CD4-positive, alpha-beta memory T cell (primary cell): ENCODE results near the gene LYPD3. TPM values are rescaled to one million over a fixed set of nuclear protein-coding genes. Genes with fewer than 3 reads are reported as not detected.
"Not testable (repeated sequence)": the region's sequence is repeated elsewhere in the genome, so short reads cannot be mapped to it uniquely, and the experiment has no call there.

Source experiments
- CTCF ChIA-PET: fragments of 350-600 bp; sonication (Branson Sonifier 250); formaldehyde crosslinking; loops from one replicate; lab custom pipeline; 2021; ENCODE audit warnings: inconsistent platforms; ENCODE audit not compliant: partially characterized antibody; lab: Charles Lee
- POLR2A ChIA-PET: fragments of 350-600 bp; sonication (Branson Sonifier 250); formaldehyde crosslinking; loops from one replicate; lab custom pipeline; 2021; ENCODE audit not compliant: partially characterized antibody; lab: Charles Lee
- DNase-seq, 5 donors: peaks; one replicate each; pipeline versions ENCODE4 v3.0.0 to v3.0.0-alpha.2; 2020 to 2022; ENCODE audit warnings: mixed read lengths in 1 of 5
- H3K27ac ChIP-seq: one replicate; pipeline ENCODE4 v1.7.0; 2013; ENCODE audit warnings: low read depth, low read length
- H3K27me3 ChIP-seq: 2 replicates; pipeline ENCODE4 v1.7.0; 2013; ENCODE audit warnings: mild to moderate bottlenecking, low read length, moderate library complexity; ENCODE audit not compliant: insufficient read depth
- H3K36me3 ChIP-seq: 2 replicates; pipeline ENCODE4 v1.7.0; 2013; ENCODE audit warnings: mild to moderate bottlenecking, low read length, moderate library complexity; ENCODE audit not compliant: insufficient read depth
- H3K4me1 ChIP-seq: 2 replicates; pipeline ENCODE4 v1.7.0; 2013; ENCODE audit warnings: mild to moderate bottlenecking, low read length, moderate library complexity; ENCODE audit not compliant: insufficient read depth
- H3K4me3 ChIP-seq, 2 donors: one replicate each; pipeline ENCODE4 v1.7.0; 2013; ENCODE audit warnings: low read length in 2 of 2, mild to moderate bottlenecking in 1 of 2
- H3K9me3 ChIP-seq, 2 donors: one replicate each; pipeline ENCODE4 v1.7.0; 2013; ENCODE audit warnings: low read length in 2 of 2, control low read depth in 1 of 2; ENCODE audit not compliant: control insufficient read depth in 1 of 2
- H3K27ac Mint-ChIP-seq, 7 donors: one replicate each; pipeline ENCODE4 v1.8.0; 2020 to 2021; ENCODE audit warnings: mixed read lengths in 7 of 7, mild to moderate bottlenecking in 6 of 7, inconsistent platforms in 3 of 7, moderate library complexity in 3 of 7
- H3K27me3 Mint-ChIP-seq, 2 donors: one replicate each; pipeline ENCODE4 v1.8.0; 2020 to 2021; ENCODE audit warnings: mixed read lengths in 2 of 2
- H3K36me3 Mint-ChIP-seq, 2 donors: one replicate each; pipeline ENCODE4 v1.8.0; 2020 to 2021; ENCODE audit warnings: mixed read lengths in 2 of 2, inconsistent platforms in 1 of 2, mild to moderate bottlenecking in 1 of 2
- H3K4me1 Mint-ChIP-seq, 4 donors: one replicate each; pipeline ENCODE4 v1.8.0; 2020 to 2021; ENCODE audit warnings: mixed read lengths in 4 of 4, mild to moderate bottlenecking in 1 of 4
- H3K4me3 Mint-ChIP-seq, 8 donors: one replicate each; pipeline ENCODE4 v1.8.0; 2020 to 2021; ENCODE audit warnings: mixed read lengths in 8 of 8, mild to moderate bottlenecking in 7 of 8, moderate library complexity in 6 of 8, inconsistent platforms in 3 of 8
- H3K9me3 Mint-ChIP-seq, 8 donors: one replicate each; pipeline ENCODE4 v1.8.0; 2020 to 2021; ENCODE audit warnings: mixed read lengths in 8 of 8, mild to moderate bottlenecking in 5 of 8, inconsistent platforms in 3 of 8, moderate library complexity in 1 of 8
- intact Hi-C: fragments of 100-400 bp; cut with micrococcal nuclease; formaldehyde crosslinking; loops from one replicate; pipeline ENCODE4 v1.15.1; 2023
- polyA plus RNA-seq, 2 donors: library from polyadenylated mRNA; unstranded; fragments of 300-500 nt; fragmentation: Illumina TruSeq; gene quantifications; one replicate each; pipeline ENCODE4 v1.2.3, GENCODE V29; 2021
- total RNA-seq, 2 experiments: library from RNA; stranded (reverse); gene quantifications; one replicate each; pipeline ENCODE4 v1.2.3, GENCODE V29; 2021

The LYPD3 gene
- total and polyA plus RNA-seq, 4 experiments from 2014 or later = 3.3 to 5.9 (median 4.1) TPM

GRCh38 chr19:43437284-43437683, 28.1 kb downstream of the LYPD3 start:
- Histone ChIP-seq H3K27ac (peak overlapping the region; percentile 34), H3K4me1 (peaks cover 54% of the 10 kb centered on the region)
- ChIA-PET POLR2A (interaction anchor here (0.8 to 3.5 kb wide), 6 partner anchors 11 to 96 kb away, joined by 3 to 36 read pairs (median 10); partner anchors contain the start of gene ZNF575), CTCF (interaction anchor here (2.0 to 21.7 kb wide), 5 partner anchors 11 to 157 kb away, joined by 8 to 835 read pairs (median 30); partner anchors contain the start of genes ETHE1 and ZNF575)
- H3K36me3 ChIP-seq, H3K27me3 ChIP-seq, H3K9me3 Mint-ChIP-seq, H3K9me3 ChIP-seq, H3K36me3 Mint-ChIP-seq, H3K4me3 ChIP-seq, H3K27me3 Mint-ChIP-seq: not testable (repeated sequence)
- intact Hi-C loops = loop anchor here (5.0 kb wide), 1 partner anchor 40 kb away; no protein-coding TSS in a partner anchor
- peak in 3 of 5 donors; percentile 19 to 53 (median 35) for DNase-seq
- H3K27ac Mint-ChIP-seq = peak overlapping the region; percentile 91 to 97 (median 94)
- peak overlapping the region in 6 of 8 donors; percentile 32 to 66 (median 52) for H3K4me3 Mint-ChIP-seq
- peaks cover 41 to 71% (median 57%) of the 10 kb centered on the region in 4 donors for H3K4me1 Mint-ChIP-seq

GRCh38 chr19:43435775-43436174, 29.6 kb downstream of the LYPD3 start:
- H3K36me3 Mint-ChIP-seq = no peaks in the 10 kb centered on the region

GRCh38 chr19:43433689-43434088, 31.7 kb downstream of the LYPD3 start:
- CTCF ChIA-PET = interaction anchor here (0.9 to 21.7 kb wide), 4 partner anchors 14 to 94 kb away, joined by 3 to 835 read pairs (median 208); partner anchors contain the start of genes ETHE1 and ZNF575
- Histone ChIP-seq H3K4me3 (no peak overlapping the region), H3K4me1 (peaks cover 47% of the 10 kb centered on the region), H3K27ac (no peak overlapping the region), H3K27me3 (no peaks in the 10 kb centered on the region), H3K9me3 (no peaks in the 10 kb centered on the region), H3K36me3 (no peaks in the 10 kb centered on the region)
- H3K27ac Mint-ChIP-seq = peak overlapping the region in 2 of 7 donors; percentile 23 to 54
- DNase-seq = no peak
- POLR2A ChIA-PET = interaction anchor here (0.8 to 3.0 kb wide), 4 partner anchors 13 to 100 kb away, joined by 3 to 16 read pairs (median 6); partner anchors contain the start of genes PHLDB3 and ZNF575
- intact Hi-C loops = loop anchor here (1.0 kb wide), 2 partner anchors 14 to 86 kb away; no protein-coding TSS in a partner anchor
- H3K9me3 Mint-ChIP-seq = peaks cover 0 to 2% (median 0%) of the 10 kb centered on the region in 8 donors
- H3K4me1 Mint-ChIP-seq = peaks cover 39 to 47% (median 43%) of the 10 kb centered on the region in 4 donors
- no peak overlapping the region for H3K4me3 Mint-ChIP-seq
- no peaks in the 10 kb centered on the region for H3K36me3 Mint-ChIP-seq
- no peaks in the 10 kb centered on the region for H3K27me3 Mint-ChIP-seq

More at GRCh38 chr19:43435775-43436174, 29.6 kb downstream of the LYPD3 start:
- ChIA-PET CTCF (interaction anchor here (2.0 to 21.7 kb wide), 3 partner anchors 12 to 159 kb away, joined by 8 to 835 read pairs (median 413); partner anchors contain the start of genes ETHE1 and ZNF575), POLR2A (interaction anchor here (0.7 to 3.5 kb wide), 4 partner anchors 11 to 265 kb away, joined by 3 to 16 read pairs (median 8); no protein-coding TSS in a partner anchor)
- Histone ChIP-seq H3K36me3 (no peaks in the 10 kb centered on the region), H3K4me1 (peaks cover 56% of the 10 kb centered on the region), H3K27ac (no peak overlapping the region), H3K9me3 (no peaks in the 10 kb centered on the region), H3K27me3 (no peaks in the 10 kb centered on the region), H3K4me3 (no peak overlapping the region)
- Mint-ChIP-seq H3K4me3 (peak overlapping the region in 2 of 8 donors; percentile 46 to 70), H3K27ac (peak overlapping the region; percentile 77 to 95 (median 88)), H3K9me3 (peaks cover 0 to 2% (median 0%) of the 10 kb centered on the region in 8 donors), H3K27me3 (no peaks in the 10 kb centered on the region), H3K4me1 (peaks cover 42 to 65% (median 55%) of the 10 kb centered on the region in 4 donors)
- intact Hi-C loops = loop anchor here (5.0 kb wide), 1 partner anchor 42 kb away; no protein-coding TSS in a partner anchor
- no peak for DNase-seq

- Mint-ChIP-seq H3K36me3 (no peaks in the 10 kb centered on the region), H3K27ac (peak overlapping the region in 5 of 7 donors; percentile 54 to 84 (median 68)), H3K27me3 (no peaks in the 10 kb centered on the region), H3K4me3 (no peak overlapping the region), H3K9me3 (peaks cover 0 to 2% (median 0%) of the 10 kb centered on the region in 8 donors), H3K4me1 (peaks cover 38 to 43% (median 40%) of the 10 kb centered on the region in 4 donors)
- no peak for DNase-seq
- intact Hi-C loops = loop anchor here (1.0 kb wide), 2 partner anchors 14 to 86 kb away; no protein-coding TSS in a partner anchor
- Histone ChIP-seq H3K4me3 (no peak overlapping the region), H3K9me3 (no peaks in the 10 kb centered on the region), H3K36me3 (no peaks in the 10 kb centered on the region), H3K27ac (no peak overlapping the region), H3K27me3 (no peaks in the 10 kb centered on the region), H3K4me1 (peaks cover 44% of the 10 kb centered on the region)
- ChIA-PET CTCF (interaction anchor here (1.0 to 21.7 kb wide), 6 partner anchors 10 to 163 kb away, joined by 3 to 835 read pairs (median 4); partner anchors contain the start of genes ETHE1, IRGQ, ZNF575 and ZNF576), POLR2A (interaction anchor here (1.2 to 3.0 kb wide), 4 partner anchors 14 to 86 kb away, joined by 8 to 23 read pairs (median 16); partner anchors contain the start of gene PHLDB3)
Measured at GRCh38 chr19:43433358-43433673, 32.1 kb downstream of the LYPD3 start.

- H3K9me3 ChIP-seq = no peaks in the 10 kb centered on the region
- no peaks in the 10 kb centered on the region for H3K36me3 ChIP-seq
- H3K4me1 ChIP-seq = peaks cover 26% of the 10 kb centered on the region
- H3K9me3 Mint-ChIP-seq = peaks cover 0 to 2% (median 0%) of the 10 kb centered on the region in 8 donors
- H3K27me3 ChIP-seq = no peaks in the 10 kb centered on the region
- POLR2A ChIA-PET = interaction anchor here (0.6 to 1.6 kb wide), 5 partner anchors 8 to 97 kb away, joined by 3 to 11 read pairs (median 4); no protein-coding TSS in a partner anchor
- no peaks in the 10 kb centered on the region for H3K36me3 Mint-ChIP-seq
- CTCF ChIA-PET = interaction anchor here (1.0 to 21.7 kb wide), 5 partner anchors 9 to 124 kb away, joined by 4 to 835 read pairs (median 11); partner anchors contain the start of genes ETHE1 and ZNF575
- H3K4me3 Mint-ChIP-seq = no peak overlapping the region
- peaks cover 20 to 29% (median 23%) of the 10 kb centered on the region in 4 donors for H3K4me1 Mint-ChIP-seq
- no peaks in the 10 kb centered on the region for H3K27me3 Mint-ChIP-seq
- peak overlapping the region in 3 of 7 donors; percentile 43 to 97 (median 93) for H3K27ac Mint-ChIP-seq
- H3K4me3 ChIP-seq = no peak overlapping the region
- intact Hi-C loops = no loop called here
- DNase-seq = no peak
- no peak overlapping the region for H3K27ac ChIP-seq
Measured at GRCh38 chr19:43430976-43431375, 34.4 kb downstream of the LYPD3 start.

GRCh38 chr19:43430142-43430710, 35.2 kb downstream of the LYPD3 start:
- Mint-ChIP-seq H3K27ac (peak overlapping the region in 3 of 7 donors; percentile 14 to 97 (median 93)), H3K4me1 (peaks cover 18 to 30% (median 23%) of the 10 kb centered on the region in 4 donors), H3K4me3 (peak overlapping the region in 1 of 8 donors; percentile 9), H3K27me3 (no peaks in the 10 kb centered on the region), H3K36me3 (no peaks in the 10 kb centered on the region), H3K9me3 (no peaks in the 10 kb centered on the region)
- H3K27me3 ChIP-seq = no peaks in the 10 kb centered on the region
- no peak overlapping the region for H3K27ac ChIP-seq
- CTCF ChIA-PET = interaction anchor here (1.0 to 21.7 kb wide), 5 partner anchors 9 to 125 kb away, joined by 4 to 835 read pairs (median 11); partner anchors contain the start of genes ETHE1 and ZNF575
- intact Hi-C loops = no loop called here
- peaks cover 33% of the 10 kb centered on the region for H3K4me1 ChIP-seq
- peak in 1 of 5 donors; percentile 58 for DNase-seq
- H3K36me3 ChIP-seq = no peaks in the 10 kb centered on the region
- no peak overlapping the region for H3K4me3 ChIP-seq
- POLR2A ChIA-PET = interaction anchor here (0.6 to 1.6 kb wide), 5 partner anchors 9 to 97 kb away, joined by 3 to 11 read pairs (median 4); no protein-coding TSS in a partner anchor
- H3K9me3 ChIP-seq = no peaks in the 10 kb centered on the region
